ENCODE measurements around the gene REST.
"Not testable (repeated sequence)": the region's sequence is repeated elsewhere in the genome, so short reads cannot be mapped to it uniquely, and the experiment has no call there.

REST gene

GRCh38 chr4:56930638-56931037 lies 22.9 kb downstream of the REST start:
- Histone ChIP-seq H3K9me3 (ENCODE audit: low read length) (no peaks in the 10 kb centered on the region), H3K27me3 (ENCODE audit: insufficient read depth, low read length) (no peaks in the 10 kb centered on the region), H2AFZ (ENCODE audit: low read depth, low read length) (no peak overlapping the region), H3K4me1 (ENCODE audit: insufficient read depth, low read length) (no peaks in the 10 kb centered on the region), H3K4me3 (ENCODE audit: low read length) (no peak overlapping the region), H3K36me3 (ENCODE audit: insufficient read depth, low read length) (peaks cover 54% of the 10 kb centered on the region)

GRCh38 chr4:56931924-56932323 lies 24.2 kb downstream of the REST start:
- peaks cover 55% of the 10 kb centered on the region for H3K36me3 ChIP-seq (ENCODE audit: insufficient read depth, low read length)
- no peaks in the 10 kb centered on the region for H3K27me3 ChIP-seq (ENCODE audit: insufficient read depth, low read length)
- H3K4me1 ChIP-seq (ENCODE audit: insufficient read depth, low read length), result no peaks in the 10 kb centered on the region
- H2AFZ ChIP-seq (ENCODE audit: low read depth, low read length), result no peak overlapping the region
- H3K9me3 ChIP-seq (ENCODE audit: low read length), result no peaks in the 10 kb centered on the region
- H3K4me3 ChIP-seq (ENCODE audit: low read length), result no peak overlapping the region

- Histone ChIP-seq H3K4me1 (ENCODE audit: insufficient read depth, low read length) (no peaks in the 10 kb centered on the region), H3K27me3 (ENCODE audit: insufficient read depth, low read length) (no peaks in the 10 kb centered on the region), H3K9me3 (ENCODE audit: low read length) (no peaks in the 10 kb centered on the region), H2AFZ (ENCODE audit: low read depth, low read length) (no peak overlapping the region), H3K4me3 (ENCODE audit: low read length) (no peak overlapping the region), H3K36me3 (ENCODE audit: insufficient read depth, low read length) (peaks cover 23% of the 10 kb centered on the region)
Measured at GRCh38 chr4:56937262-56937661, 29.6 kb downstream of the REST start.

- not testable (repeated sequence) for H2AFZ ChIP-seq (ENCODE audit: low read depth, low read length); H3K27me3 ChIP-seq (ENCODE audit: insufficient read depth, low read length); H3K9me3 ChIP-seq (ENCODE audit: low read length); H3K4me3 ChIP-seq (ENCODE audit: low read length); H3K4me1 ChIP-seq (ENCODE audit: insufficient read depth, low read length)
- H3K36me3 ChIP-seq (ENCODE audit: insufficient read depth, low read length), result peaks cover 18% of the 10 kb centered on the region
Measured at GRCh38 chr4:56939826-56940225, 32.1 kb downstream of the REST start.

- H3K4me3 ChIP-seq (ENCODE audit: low read length), result no peak overlapping the region
- H3K9me3 ChIP-seq (ENCODE audit: low read length), result no peaks in the 10 kb centered on the region
Measured at GRCh38 chr4:56940403-56940802, 32.7 kb downstream of the REST start.

GRCh38 chr4:56940971-56941370 lies 33.3 kb downstream of the REST start:
- no peak overlapping the region for H3K4me3 ChIP-seq (ENCODE audit: low read length)
- no peaks in the 10 kb centered on the region for H3K9me3 ChIP-seq (ENCODE audit: low read length)
- no peaks in the 10 kb centered on the region for H3K27me3 ChIP-seq (ENCODE audit: insufficient read depth, low read length)
- peaks cover 15% of the 10 kb centered on the region for H3K36me3 ChIP-seq (ENCODE audit: insufficient read depth, low read length)
- no peak overlapping the region for H2AFZ ChIP-seq (ENCODE audit: low read depth, low read length)
- no peaks in the 10 kb centered on the region for H3K4me1 ChIP-seq (ENCODE audit: insufficient read depth, low read length)

More at GRCh38 chr4:56940403-56940802, 32.7 kb downstream of the REST start:
- peaks cover 15% of the 10 kb centered on the region for H3K36me3 ChIP-seq (ENCODE audit: insufficient read depth, low read length)
- H3K27me3 ChIP-seq (ENCODE audit: insufficient read depth, low read length), result no peaks in the 10 kb centered on the region
- H3K4me1 ChIP-seq (ENCODE audit: insufficient read depth, low read length), result no peaks in the 10 kb centered on the region
- H2AFZ ChIP-seq (ENCODE audit: low read depth, low read length), result no peak overlapping the region

GRCh38 chr4:56941403-56941802 lies 33.7 kb downstream of the REST start:
- no peaks in the 10 kb centered on the region for H3K27me3 ChIP-seq (ENCODE audit: insufficient read depth, low read length)
- no peak overlapping the region for H2AFZ ChIP-seq (ENCODE audit: low read depth, low read length)
- no peaks in the 10 kb centered on the region for H3K9me3 ChIP-seq (ENCODE audit: low read length)
- H3K4me1 ChIP-seq (ENCODE audit: insufficient read depth, low read length), result no peaks in the 10 kb centered on the region
- peaks cover 10% of the 10 kb centered on the region for H3K36me3 ChIP-seq (ENCODE audit: insufficient read depth, low read length)
- no peak overlapping the region for H3K4me3 ChIP-seq (ENCODE audit: low read length)

GRCh38 chr4:56953680-56954520 lies 46.2 kb downstream of the REST start:
- H3K9me3 ChIP-seq (ENCODE audit: low read length), result no peaks in the 10 kb centered on the region
- H3K36me3 ChIP-seq (ENCODE audit: insufficient read depth, low read length), result no peaks in the 10 kb centered on the region
- H2AFZ ChIP-seq (ENCODE audit: low read depth, low read length), result no peak overlapping the region
- H3K4me3 ChIP-seq (ENCODE audit: low read length), result no peak overlapping the region
- H3K27me3 ChIP-seq (ENCODE audit: insufficient read depth, low read length), result no peaks in the 10 kb centered on the region
- no peaks in the 10 kb centered on the region for H3K4me1 ChIP-seq (ENCODE audit: insufficient read depth, low read length)

GRCh38 chr4:56958111-56958517 lies 50.4 kb downstream of the REST start:
- H3K36me3 ChIP-seq (ENCODE audit: insufficient read depth, low read length), result peaks cover 8% of the 10 kb centered on the region
- H3K4me1 ChIP-seq (ENCODE audit: insufficient read depth, low read length), result no peaks in the 10 kb centered on the region
- no peaks in the 10 kb centered on the region for H3K27me3 ChIP-seq (ENCODE audit: insufficient read depth, low read length)
- no peak overlapping the region for H2AFZ ChIP-seq (ENCODE audit: low read depth, low read length)
- no peak overlapping the region for H3K4me3 ChIP-seq (ENCODE audit: low read length)
- H3K9me3 ChIP-seq (ENCODE audit: low read length), result no peaks in the 10 kb centered on the region

GRCh38 chr4:56959100-56959499 lies 51.4 kb downstream of the REST start:
- Histone ChIP-seq H2AFZ (ENCODE audit: low read depth, low read length) (no peak overlapping the region), H3K4me3 (ENCODE audit: low read length) (no peak overlapping the region), H3K36me3 (ENCODE audit: insufficient read depth, low read length) (peaks cover 14% of the 10 kb centered on the region), H3K4me1 (ENCODE audit: insufficient read depth, low read length) (no peaks in the 10 kb centered on the region), H3K9me3 (ENCODE audit: low read length) (no peaks in the 10 kb centered on the region), H3K27me3 (ENCODE audit: insufficient read depth, low read length) (no peaks in the 10 kb centered on the region)

GRCh38 chr4:56961107-56961500 lies 53.4 kb downstream of the REST start:
- H3K4me1 ChIP-seq (ENCODE audit: insufficient read depth, low read length), result no peaks in the 10 kb centered on the region
- no peak overlapping the region for H3K4me3 ChIP-seq (ENCODE audit: low read length)
- H2AFZ ChIP-seq (ENCODE audit: low read depth, low read length), result no peak overlapping the region
- H3K9me3 ChIP-seq (ENCODE audit: low read length), result no peaks in the 10 kb centered on the region
- no peaks in the 10 kb centered on the region for H3K27me3 ChIP-seq (ENCODE audit: insufficient read depth, low read length)
- H3K36me3 ChIP-seq (ENCODE audit: insufficient read depth, low read length), result peaks cover 24% of the 10 kb centered on the region

GRCh38 chr4:56971383-56971782 lies 63.7 kb downstream of the REST start:
- H3K36me3 ChIP-seq (ENCODE audit: insufficient read depth, low read length), result peaks cover 46% of the 10 kb centered on the region
- no peak overlapping the region for H2AFZ ChIP-seq (ENCODE audit: low read depth, low read length)
- H3K4me1 ChIP-seq (ENCODE audit: insufficient read depth, low read length), result peaks cover 6% of the 10 kb centered on the region
- H3K4me3 ChIP-seq (ENCODE audit: low read length), result no peak overlapping the region
- no peaks in the 10 kb centered on the region for H3K27me3 ChIP-seq (ENCODE audit: insufficient read depth, low read length)
- H3K9me3 ChIP-seq (ENCODE audit: low read length), result peaks cover 12% of the 10 kb centered on the region

GRCh38 chr4:56972389-56972788 lies 64.7 kb downstream of the REST start:
- no peak overlapping the region for H2AFZ ChIP-seq (ENCODE audit: low read depth, low read length)
- no peaks in the 10 kb centered on the region for H3K27me3 ChIP-seq (ENCODE audit: insufficient read depth, low read length)
- no peak overlapping the region for H3K4me3 ChIP-seq (ENCODE audit: low read length)
- peaks cover 12% of the 10 kb centered on the region for H3K9me3 ChIP-seq (ENCODE audit: low read length)
- peaks cover 37% of the 10 kb centered on the region for H3K36me3 ChIP-seq (ENCODE audit: insufficient read depth, low read length)
- H3K4me1 ChIP-seq (ENCODE audit: insufficient read depth, low read length), result peaks cover 6% of the 10 kb centered on the region

- Histone ChIP-seq H3K4me1 (ENCODE audit: insufficient read depth, low read length) (peaks cover 6% of the 10 kb centered on the region), H3K36me3 (ENCODE audit: insufficient read depth, low read length) (peaks cover 34% of the 10 kb centered on the region), H3K9me3 (ENCODE audit: low read length) (peaks cover 12% of the 10 kb centered on the region), H3K4me3 (ENCODE audit: low read length) (no peak overlapping the region), H3K27me3 (ENCODE audit: insufficient read depth, low read length) (no peaks in the 10 kb centered on the region), H2AFZ (ENCODE audit: low read depth, low read length) (no peak overlapping the region)
Measured at GRCh38 chr4:56972809-56973208, 65.1 kb downstream of the REST start.
